Omental fat pad (tissue), 4 donors: ENCODE measurements around the gene EBF3. TPM values are rescaled to one million over a fixed set of nuclear protein-coding genes. Genes with fewer than 3 reads are reported as not detected.

Experiments used
- ATAC-seq: fragments of 150-250 bp; one replicate; pipeline ENCODE4 v1.9.1; 2016; ENCODE audit warnings: mild to moderate bottlenecking, moderate library complexity; ENCODE audit not compliant: low FRiP score
- DNase-seq: peaks from one replicate; pipeline ENCODE4 v3.0.0-alpha.2; 2019; ENCODE audit warnings: low spot score
- total RNA-seq, 4 donors: library from RNA; depleted of rRNA; stranded (reverse); fragments of >200 nt; gene quantifications; one replicate each; pipeline ENCODE4 v1.1.0, GENCODE V29; 2016
- TF ChIP-seq, protein P1 (sequence below), 3 donors: fragments of 450-650 bp; IDR thresholded peaks; one replicate each; pipeline ENCODE4 v1.5.1; 2016 to 2017; ENCODE audit warnings: antibody characterized with exemption in 3 of 3, mild to moderate bottlenecking in 3 of 3, moderate library complexity in 2 of 3

The EBF3 gene
- total RNA-seq, 4 donors from 2014 or later, result 4.0 to 50.8 (median 18.8) TPM

GRCh38 chr10:129899276-129900130 lies 64.6 kb downstream of the EBF3 start:
- DNase-seq, result no peak
- TF ChIP-seq, protein P1, sequence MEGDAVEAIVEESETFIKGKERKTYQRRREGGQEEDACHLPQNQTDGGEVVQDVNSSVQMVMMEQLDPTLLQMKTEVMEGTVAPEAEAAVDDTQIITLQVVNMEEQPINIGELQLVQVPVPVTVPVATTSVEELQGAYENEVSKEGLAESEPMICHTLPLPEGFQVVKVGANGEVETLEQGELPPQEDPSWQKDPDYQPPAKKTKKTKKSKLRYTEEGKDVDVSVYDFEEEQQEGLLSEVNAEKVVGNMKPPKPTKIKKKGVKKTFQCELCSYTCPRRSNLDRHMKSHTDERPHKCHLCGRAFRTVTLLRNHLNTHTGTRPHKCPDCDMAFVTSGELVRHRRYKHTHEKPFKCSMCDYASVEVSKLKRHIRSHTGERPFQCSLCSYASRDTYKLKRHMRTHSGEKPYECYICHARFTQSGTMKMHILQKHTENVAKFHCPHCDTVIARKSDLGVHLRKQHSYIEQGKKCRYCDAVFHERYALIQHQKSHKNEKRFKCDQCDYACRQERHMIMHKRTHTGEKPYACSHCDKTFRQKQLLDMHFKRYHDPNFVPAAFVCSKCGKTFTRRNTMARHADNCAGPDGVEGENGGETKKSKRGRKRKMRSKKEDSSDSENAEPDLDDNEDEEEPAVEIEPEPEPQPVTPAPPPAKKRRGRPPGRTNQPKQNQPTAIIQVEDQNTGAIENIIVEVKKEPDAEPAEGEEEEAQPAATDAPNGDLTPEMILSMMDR (IDR thresholded peaks at IDR 0.05), result no peak
- no peak for ATAC-seq

GRCh38 chr10:129898706-129899268 lies 65.3 kb downstream of the EBF3 start:
- TF ChIP-seq, protein P1 (IDR thresholded peaks at IDR 0.05), result no peak
- ATAC-seq, result no peak
- DNase-seq, result no peak

DNA sequence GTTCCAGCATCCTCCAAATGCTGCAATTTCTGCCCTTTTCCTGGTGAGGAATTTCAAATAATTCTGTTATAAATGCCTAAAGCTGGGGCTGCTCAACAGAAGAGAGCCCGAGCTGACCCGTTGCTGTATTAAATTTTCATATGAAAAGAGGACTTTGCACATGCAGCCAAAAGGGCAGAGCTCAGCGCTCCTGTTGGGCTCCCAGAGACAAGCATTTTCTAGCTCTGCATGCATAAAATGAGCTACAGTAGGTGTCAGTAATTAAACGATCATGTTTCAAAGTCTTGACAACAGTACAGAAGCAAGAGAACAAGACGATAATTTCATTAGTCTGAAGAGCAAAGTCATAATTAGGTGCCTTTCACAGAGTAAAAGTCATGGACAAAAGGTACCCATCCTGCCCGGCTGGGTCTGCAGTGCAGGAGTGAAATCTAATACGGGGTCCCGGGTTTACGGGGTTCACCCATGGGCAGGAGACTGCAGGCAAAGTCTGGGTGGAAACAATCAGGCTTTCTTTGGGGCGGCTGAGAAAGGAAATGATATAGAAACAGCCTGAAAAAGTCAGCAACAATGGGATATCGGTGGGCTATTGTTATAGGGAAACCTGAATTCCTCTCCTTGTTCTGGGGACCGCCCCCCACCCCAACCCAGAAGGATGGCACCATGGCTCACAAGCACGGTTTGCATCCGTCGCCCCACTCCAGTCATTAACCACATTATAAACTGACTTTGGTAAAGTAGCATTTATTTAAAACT lies 66.0 kb downstream of the EBF3 start:
- DNase-seq (no peak), ATAC-seq (no peak)
- TF ChIP-seq, protein P1 (IDR thresholded peaks at IDR 0.05), result no peak

GRCh38 chr10:129896860-129897200 lies 67.2 kb downstream of the EBF3 start:
- TF ChIP-seq, protein P1 (IDR thresholded peaks at IDR 0.05), result no peak
- DNase-seq (no peak), ATAC-seq (no peak)

- TF ChIP-seq, protein P1 (IDR thresholded peaks at IDR 0.05), result no peak
- no peak for ATAC-seq
- no peak for DNase-seq
Observed at GRCh38 chr10:129896136-129896859, 67.8 kb downstream of the EBF3 start.

GRCh38 chr10:129895811-129896135 lies 68.3 kb downstream of the EBF3 start:
- ATAC-seq (no peak), DNase-seq (no peak)
- TF ChIP-seq, protein P1 (IDR thresholded peaks at IDR 0.05), result no peak
